CD4-positive, alpha-beta T cell treated with Interferon alpha-2 for 1 hour (primary cell): ENCODE measurements around the gene ZNF385C.

ENCODE experiments used
- DNase-seq, 2 donors: peaks; one replicate each; pipeline ENCODE4 v3.0.0-alpha.2; 2020 to 2022

Gene ZNF385C

GRCh38 chr17:42124256-42124655 lies 26.0 kb upstream of the ZNF385C start:
- no peak for DNase-seq

GRCh38 chr17:42122371-42123303 lies 24.4 kb upstream of the ZNF385C start, which contains the start of gene HSPB9:
Gene HSPB9 (plus strand): TSS chr17:42122804. CDS start chr17:42122851, 47 bp downstream.
- DNase-seq: no peak

- DNase-seq: peak; percentile 72 to 82
Observed at GRCh38 chr17:42120770-42121769, 22.8 kb upstream of the ZNF385C start, which contains the start of gene KAT2A. Gene KAT2A (minus strand): TSS chr17:42121367. CDS start chr17:42121304, 63 bp downstream.

- DNase-seq: no peak
Observed at GRCh38 chr17:42120161-42120769, 22.0 kb upstream of the ZNF385C start.

GRCh38 chr17:42119301-42119700 lies 21.0 kb upstream of the ZNF385C start:
- DNase-seq: no peak

GRCh38 chr17:42118545-42118944 lies 20.3 kb upstream of the ZNF385C start:
- DNase-seq: peak; percentile 28 to 49

- DNase-seq: no peak
Observed at GRCh38 chr17:42118126-42118510, 19.8 kb upstream of the ZNF385C start.

- DNase-seq: no peak
Observed at GRCh38 chr17:42117397-42118125, 19.3 kb upstream of the ZNF385C start.

GRCh38 chr17:42116705-42117396 lies 18.6 kb upstream of the ZNF385C start:
- peak; percentile 87 to 91 for DNase-seq

GRCh38 chr17:42114118-42114517 lies 15.8 kb upstream of the ZNF385C start:
- DNase-seq: no peak

- DNase-seq: no peak
Observed at GRCh38 chr17:42113293-42114069, 15.2 kb upstream of the ZNF385C start.

GRCh38 chr17:42112552-42113176 lies 14.4 kb upstream of the ZNF385C start, which contains the start of gene DHX58:
Gene DHX58 (minus strand): TSS chr17:42112714. CDS start chr17:42111892, 822 bp downstream.
- DNase-seq: peak; percentile 94 to 96

- peak; percentile 66 to 75 for DNase-seq
Observed at GRCh38 chr17:42111871-42112551, 13.7 kb upstream of the ZNF385C start.

GRCh38 chr17:42111265-42111636 lies 13.0 kb upstream of the ZNF385C start:
- peak in 1 of 2 donors; percentile 13 for DNase-seq

GRCh38 chr17:42110301-42111264 lies 12.3 kb upstream of the ZNF385C start:
- peak in 1 of 2 donors; percentile 19 for DNase-seq

GRCh38 chr17:42109086-42109485 lies 10.8 kb upstream of the ZNF385C start:
- no peak for DNase-seq

- DNase-seq: peak; percentile 92
Observed at GRCh38 chr17:42107597-42108576, 9.6 kb upstream of the ZNF385C start.
